ENCODE data around the gene PSPC1.

PSPC1 gene

DNA sequence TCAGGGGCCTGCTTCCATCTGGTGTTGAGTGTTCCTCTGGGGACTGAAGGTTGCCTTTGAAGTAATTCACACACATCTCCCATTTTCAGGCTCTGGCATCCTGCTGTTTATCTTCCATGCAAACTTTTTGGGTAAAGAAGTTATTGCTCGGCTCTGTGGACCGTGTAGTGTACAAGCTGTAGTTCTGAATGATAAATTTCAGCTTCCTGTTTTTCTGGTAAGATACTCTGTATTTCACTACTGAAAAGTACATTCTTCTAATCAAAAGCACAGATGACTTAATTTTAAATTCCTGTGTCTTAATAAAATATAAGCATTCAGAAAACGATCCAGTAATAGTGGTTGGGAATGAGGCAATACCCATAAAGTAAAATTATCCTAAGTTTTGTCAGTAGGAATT lies 112.6 kb downstream of the PSPC1 start:
- DNase-seq, result no peak

- no peak for DNase-seq
These were observed 114.0 kb downstream of the PSPC1 start for GRCh38 chr13:19668778-19669177.

DNA sequence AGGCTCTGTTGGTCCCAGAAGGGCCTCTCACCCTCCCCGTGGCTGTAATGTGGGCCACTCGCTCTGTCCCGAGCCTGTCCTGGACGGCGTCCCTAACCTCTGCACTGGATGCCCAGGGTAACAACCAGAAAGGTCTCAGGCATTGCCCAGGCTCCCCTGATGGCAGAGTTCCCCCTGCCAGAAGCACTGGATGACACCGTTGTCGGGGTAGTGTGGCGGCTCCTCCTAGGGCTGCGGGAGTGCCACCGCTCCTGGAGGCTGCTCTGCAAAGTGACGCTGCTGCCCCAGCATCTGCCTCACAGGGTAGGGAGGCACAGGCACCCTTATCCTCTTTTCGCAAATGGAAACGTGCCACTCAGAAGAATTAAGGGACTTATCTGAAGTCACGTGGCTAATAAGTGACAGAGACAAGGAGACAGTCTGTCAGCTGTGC lies 117.3 kb downstream of the PSPC1 start:
- DNase-seq, result no peak

DNA sequence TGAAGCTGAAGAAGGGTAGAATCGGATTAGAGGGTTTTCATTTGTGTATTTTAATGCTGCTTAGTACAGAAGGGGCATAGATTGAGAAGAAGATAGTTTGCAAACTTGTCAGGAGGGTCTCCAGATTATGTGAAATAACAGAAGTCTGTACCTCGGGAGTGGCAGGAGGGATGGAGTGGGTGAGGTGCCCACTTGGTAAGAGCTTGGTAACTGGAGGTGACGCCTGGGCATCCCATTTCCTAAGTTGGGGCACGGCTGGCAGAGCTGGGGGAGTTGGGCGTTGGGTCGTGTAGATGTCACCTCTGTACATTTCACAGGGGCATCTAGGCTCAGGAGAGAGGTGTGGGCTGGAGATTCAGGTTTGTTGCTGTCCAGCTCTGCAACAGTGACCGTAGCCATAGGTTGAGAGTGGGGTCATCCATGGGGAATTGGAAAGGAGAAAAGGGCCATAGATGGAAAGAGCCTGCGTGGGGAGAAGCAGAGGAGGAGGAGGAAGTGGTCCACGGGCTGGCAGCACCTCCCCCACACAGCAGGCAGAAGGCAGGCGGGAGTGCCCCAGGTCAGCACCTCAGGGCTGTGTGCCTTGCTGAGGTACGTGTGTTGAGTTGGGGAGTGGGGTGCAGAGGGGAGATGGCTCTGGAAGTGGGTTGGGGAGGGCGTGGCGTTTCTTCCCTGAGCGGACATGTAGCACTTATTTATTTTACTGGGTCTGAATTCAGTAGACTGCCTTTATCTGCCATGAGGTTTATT lies 118.1 kb downstream of the PSPC1 start:
- DNase-seq, result no peak

DNA sequence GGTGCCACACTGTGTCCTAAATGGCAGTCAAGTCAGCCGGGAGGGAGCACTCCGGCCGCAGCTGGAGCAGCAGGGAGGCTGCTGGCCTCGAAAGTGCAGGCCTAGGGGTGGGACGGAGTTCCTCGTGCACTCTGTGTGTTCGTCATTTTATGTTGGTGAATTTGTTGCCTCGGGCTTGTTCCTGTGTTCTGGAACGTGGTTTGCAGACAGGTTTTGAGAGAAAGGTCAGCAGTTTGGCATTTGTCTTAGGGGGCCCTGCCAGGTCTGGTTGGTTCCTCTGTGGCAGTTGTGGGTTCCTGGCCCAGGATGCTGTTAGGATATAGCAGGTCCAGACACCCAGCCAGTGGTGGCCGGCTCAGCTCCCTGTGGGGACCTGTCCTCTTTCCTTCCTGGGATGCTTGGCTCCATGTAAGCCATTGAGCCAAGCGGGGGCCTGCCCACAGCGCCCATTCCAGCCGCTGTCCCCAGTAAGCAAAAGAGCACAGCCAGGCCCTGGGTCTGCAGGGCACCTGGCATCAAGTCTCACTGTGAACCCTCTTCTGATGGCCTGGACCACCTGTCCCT lies 119.2 kb downstream of the PSPC1 start:
- DNase-seq, result no peak

- no peak for DNase-seq
These were observed 121.2 kb downstream of the PSPC1 start for GRCh38 chr13:19661561-19661960.

DNA sequence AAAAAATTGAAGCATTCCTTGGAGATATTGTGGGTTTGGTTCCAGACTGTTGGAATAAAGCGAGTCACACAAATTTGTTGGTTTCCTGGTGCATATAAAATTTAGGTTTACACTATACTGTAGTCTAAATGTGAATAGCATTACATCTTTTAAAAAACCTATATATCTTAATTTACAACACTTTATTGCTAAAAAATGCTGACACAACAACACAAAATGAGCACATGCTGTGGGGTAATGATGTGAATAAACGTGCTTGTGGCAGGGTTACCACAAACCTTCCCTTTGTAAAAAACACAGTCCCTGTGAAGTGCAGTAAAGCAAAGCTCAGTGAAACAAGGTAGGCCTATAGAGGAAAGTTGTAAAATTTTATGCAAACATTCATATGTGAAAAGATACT lies 121.6 kb downstream of the PSPC1 start:
- no peak for DNase-seq

DNA sequence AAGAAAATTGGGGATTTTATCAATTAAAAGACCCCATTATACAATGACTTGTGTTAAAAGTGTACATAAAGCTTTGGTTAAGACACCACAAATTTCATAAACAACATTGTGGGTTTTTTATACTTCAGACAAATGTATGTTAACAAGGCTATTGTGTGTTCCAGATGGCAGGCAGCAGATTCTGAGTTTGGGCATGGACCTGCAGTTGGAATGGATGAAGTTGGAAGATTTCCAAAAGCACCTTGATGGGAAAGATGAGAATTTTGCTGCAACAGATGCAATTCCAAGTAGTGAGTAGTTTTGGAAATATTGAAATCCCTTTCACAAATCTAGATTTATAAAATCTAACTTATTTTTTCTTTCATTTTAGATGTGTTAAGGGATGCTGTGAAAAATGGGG lies 123.9 kb downstream of the PSPC1 start:
- no peak for DNase-seq

DNA sequence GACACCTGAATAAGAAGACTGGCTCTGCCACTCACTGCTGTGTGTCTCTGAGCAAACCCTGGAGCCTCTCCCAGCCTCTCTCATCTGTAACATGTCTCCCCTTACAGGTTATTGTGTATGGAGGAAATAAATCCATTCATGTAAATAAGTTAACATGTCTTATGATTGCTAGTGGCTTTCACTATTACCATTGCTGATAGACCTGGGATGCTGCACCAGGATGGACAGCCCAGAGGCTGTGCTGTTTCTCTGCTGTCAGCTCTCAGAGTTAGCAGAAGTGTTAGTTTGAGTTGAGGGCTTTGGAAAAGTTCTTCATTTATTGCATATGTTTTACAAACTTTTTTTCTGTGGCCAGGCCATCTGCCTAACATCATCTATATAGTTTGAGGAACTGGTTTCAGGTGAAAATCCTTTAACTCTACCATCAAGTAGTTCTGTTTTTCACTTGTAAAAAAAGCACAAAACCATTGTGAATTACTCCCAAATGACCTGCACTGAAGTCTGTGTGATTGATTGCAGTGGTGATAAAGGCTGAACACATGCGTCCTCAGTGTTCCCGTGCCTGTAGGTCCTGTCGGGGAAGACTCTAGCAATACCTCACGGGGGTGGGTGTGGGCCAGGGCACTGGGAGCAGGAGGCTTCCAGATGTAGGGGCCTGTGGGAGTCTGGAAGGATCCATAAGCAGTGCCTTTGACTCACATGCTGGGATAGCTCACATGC lies 124.7 kb downstream of the PSPC1 start:
- DNase-seq, result no peak

Measured in inflammatory macrophage treated with lipopolysaccharide for 4 hours (primary cell).